ENCODE measurements around the gene MCUR1. TPM values are rescaled to one million over a fixed set of nuclear protein-coding genes. Genes with fewer than 3 reads are reported as not detected.

The MCUR1 gene
- total and polyA plus RNA-seq, 8 donors, result 6.8 to 14.5 (median 11.9) TPM

- 78 to 89% methylated on average over 2 of the region's 2 CpGs for WGBS, 2 donors
- no peaks in the 10 kb centered on the region for H3K36me3 ChIP-seq
- no peaks in the 10 kb centered on the region for H3K4me1 ChIP-seq
- ATAC-seq, result no peak
- H3K9me3 ChIP-seq, result no peaks in the 10 kb centered on the region
- no peak overlapping the region for H3K4me3 ChIP-seq
- no peak overlapping the region for H3K27ac ChIP-seq
- DNase-seq, result no peak
- TF ChIP-seq, protein P1, sequence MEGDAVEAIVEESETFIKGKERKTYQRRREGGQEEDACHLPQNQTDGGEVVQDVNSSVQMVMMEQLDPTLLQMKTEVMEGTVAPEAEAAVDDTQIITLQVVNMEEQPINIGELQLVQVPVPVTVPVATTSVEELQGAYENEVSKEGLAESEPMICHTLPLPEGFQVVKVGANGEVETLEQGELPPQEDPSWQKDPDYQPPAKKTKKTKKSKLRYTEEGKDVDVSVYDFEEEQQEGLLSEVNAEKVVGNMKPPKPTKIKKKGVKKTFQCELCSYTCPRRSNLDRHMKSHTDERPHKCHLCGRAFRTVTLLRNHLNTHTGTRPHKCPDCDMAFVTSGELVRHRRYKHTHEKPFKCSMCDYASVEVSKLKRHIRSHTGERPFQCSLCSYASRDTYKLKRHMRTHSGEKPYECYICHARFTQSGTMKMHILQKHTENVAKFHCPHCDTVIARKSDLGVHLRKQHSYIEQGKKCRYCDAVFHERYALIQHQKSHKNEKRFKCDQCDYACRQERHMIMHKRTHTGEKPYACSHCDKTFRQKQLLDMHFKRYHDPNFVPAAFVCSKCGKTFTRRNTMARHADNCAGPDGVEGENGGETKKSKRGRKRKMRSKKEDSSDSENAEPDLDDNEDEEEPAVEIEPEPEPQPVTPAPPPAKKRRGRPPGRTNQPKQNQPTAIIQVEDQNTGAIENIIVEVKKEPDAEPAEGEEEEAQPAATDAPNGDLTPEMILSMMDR (IDR thresholded peaks at IDR 0.05), result no peak
- intact Hi-C loops (cut with DNase I), result no loop called here
- no peak for FAIRE-seq
- H3K27me3 ChIP-seq, result no peaks in the 10 kb centered on the region
These were observed 59.7 kb downstream of the MCUR1 start for GRCh38 chr6:13754644-13755043.

- DNase-seq (no peak), FAIRE-seq (no peak), ATAC-seq (no peak)
- WGBS, 2 donors, result 91% methylated on average over 7 of the region's 7 CpGs
- no peak overlapping the region for H3K27ac ChIP-seq
- no peaks in the 10 kb centered on the region for H3K27me3 ChIP-seq
- TF ChIP-seq, protein P1 (IDR thresholded peaks at IDR 0.05), result no peak
- intact Hi-C loops (cut with DNase I), result no loop called here
- no peaks in the 10 kb centered on the region for H3K9me3 ChIP-seq
- H3K4me3 ChIP-seq, result peak overlapping the region in 1 of 4 donors; percentile 24
- no peaks in the 10 kb centered on the region for H3K4me1 ChIP-seq
- H3K36me3 ChIP-seq, result no peaks in the 10 kb centered on the region
These were observed 70.6 kb downstream of the MCUR1 start for GRCh38 chr6:13743736-13744127.

GRCh38 chr6:13742961-13743735, 71.2 kb downstream of the MCUR1 start:
- Histone ChIP-seq H3K27ac (no peak overlapping the region), H3K9me3 (no peaks in the 10 kb centered on the region), H3K4me1 (no peaks in the 10 kb centered on the region), H3K27me3 (no peaks in the 10 kb centered on the region), H3K36me3 (no peaks in the 10 kb centered on the region), H3K4me3 (peak overlapping the region in 2 of 4 donors; percentile 22 to 24)
- TF ChIP-seq, protein P1 (IDR thresholded peaks at IDR 0.05), result no peak
- intact Hi-C loops (cut with DNase I), result no loop called here
- 61 to 63% methylated on average over 42 to 56 of the region's 56 CpGs for WGBS, 2 donors
- ATAC-seq (peak; percentile 22 to 47 (median 44)), FAIRE-seq (no peak), DNase-seq (peak in 3 of 6 donors; percentile 17 to 67 (median 54))

DNA sequence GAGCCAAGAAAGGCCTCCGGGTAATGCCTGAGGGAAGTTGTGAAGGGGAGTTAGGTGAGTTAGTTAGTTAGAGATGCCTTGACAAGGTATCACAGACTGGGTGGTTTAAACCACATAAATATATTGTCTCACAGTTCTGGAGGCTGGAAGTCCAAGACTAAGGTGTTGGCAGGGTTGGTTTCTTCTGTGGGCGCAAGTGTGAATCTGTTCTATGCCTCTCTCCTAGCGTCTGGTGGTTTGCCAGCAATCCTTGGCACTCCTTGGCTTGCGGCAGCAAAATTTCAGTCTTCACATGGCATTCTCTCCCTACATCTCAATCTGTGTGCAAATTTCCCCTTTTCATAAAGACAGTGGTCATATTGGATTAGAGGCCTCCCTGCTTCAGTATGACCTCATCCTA, 73.0 kb downstream of the MCUR1 start:
- H3K9me3 ChIP-seq, result no peaks in the 10 kb centered on the region
- ATAC-seq (no peak), DNase-seq (no peak), FAIRE-seq (no peak)
- TF ChIP-seq, protein P1 (IDR thresholded peaks at IDR 0.05), result no peak
- H3K4me1 ChIP-seq, result no peaks in the 10 kb centered on the region
- H3K4me3 ChIP-seq, result no peak overlapping the region
- intact Hi-C loops (cut with DNase I), result no loop called here
- H3K27me3 ChIP-seq, result no peaks in the 10 kb centered on the region
- 94 to 95% methylated on average over 4 of the region's 4 CpGs for WGBS, 2 donors
- no peaks in the 10 kb centered on the region for H3K36me3 ChIP-seq
- no peak overlapping the region for H3K27ac ChIP-seq

Other genes with a start within 250 kb of the MCUR1 start
- 1 to 10 TPM; 3.8 to 8.6 (median 4.7) TPM for gene SIRT5, start 240.0 kb downstream of the MCUR1 start, total RNA-seq
- gene SIRT5, start 240.0 kb downstream of the MCUR1 start, polyA plus RNA-seq, result 1 to 10 TPM; 4.6 to 8.0 TPM
- 10 to 100 TPM; 22.9 to 35.3 (median 28.1) TPM for gene NOL7, start 199.2 kb downstream of the MCUR1 start, total RNA-seq
- 10 to 100 TPM; 22.7 to 40.3 TPM for gene NOL7, start 199.2 kb downstream of the MCUR1 start, polyA plus RNA-seq
- gene RANBP9, start 102.7 kb downstream of the MCUR1 start, total RNA-seq, result 10 to 100 TPM; 13.3 to 22.2 (median 17.5) TPM
- 10 to 100 TPM in 1 of 2 donors, 1 to 10 TPM in 1; 9.6 to 16.0 TPM for gene RANBP9, start 102.7 kb downstream of the MCUR1 start, polyA plus RNA-seq
- 1 to 10 TPM in 1 of 6 donors, under 1 TPM in 5; 0.38 to 2.2 (median 0.77) TPM for gene RNF182, start 110.4 kb upstream of the MCUR1 start, total RNA-seq
- 1 to 10 TPM in 1 of 2 donors, under 1 TPM in 1; 0.34 to 1.2 TPM for gene RNF182, start 110.4 kb upstream of the MCUR1 start, polyA plus RNA-seq